NCI-H524 treated with DMSO at 0.1 percent for 48 hours (cell line): ENCODE measurements around the gene TMEM239.
"Not testable (repeated sequence)": the region's sequence is repeated elsewhere in the genome, so short reads cannot be mapped to it uniquely, and the experiment has no call there.

Experiments
- DNase-seq: peaks from one replicate; lab custom pipeline; 2025; lab: John Stamatoyannopoulos, UW

Gene TMEM239

GRCh38 chr20:2816030-2816582 lies at the start of gene TMEM239:
Gene TMEM239 (plus strand): TSS chr20:2816364. CDS start chr20:2816555, 191 bp downstream.
- DNase-seq: no peak

GRCh38 chr20:2767768-2768631 lies 48.2 kb upstream of the TMEM239 start:
- DNase-seq: no peak

GRCh38 chr20:2768632-2769015 lies 47.5 kb upstream of the TMEM239 start:
- DNase-seq: no peak

- not testable (repeated sequence) for DNase-seq
Observed at GRCh38 chr20:2770091-2770490, 46.1 kb upstream of the TMEM239 start.

- no peak for DNase-seq
Observed at GRCh38 chr20:2771631-2772080, 44.5 kb upstream of the TMEM239 start.

GRCh38 chr20:2773812-2774211 lies 42.4 kb upstream of the TMEM239 start:
- DNase-seq: no peak

- DNase-seq: no peak
Observed at GRCh38 chr20:2775139-2775538, 41.0 kb upstream of the TMEM239 start.

GRCh38 chr20:2778602-2779321 lies 37.4 kb upstream of the TMEM239 start:
- no peak for DNase-seq

GRCh38 chr20:2780948-2781347 lies 35.2 kb upstream of the TMEM239 start:
- no peak for DNase-seq

GRCh38 chr20:2783908-2784566 lies 32.1 kb upstream of the TMEM239 start:
- DNase-seq: no peak

- DNase-seq: no peak
Observed at GRCh38 chr20:2793471-2793870, 22.7 kb upstream of the TMEM239 start.

- DNase-seq: no peak
Observed at GRCh38 chr20:2794202-2794748, 21.9 kb upstream of the TMEM239 start.

- DNase-seq: no peak
Observed at GRCh38 chr20:2794866-2795447, 21.2 kb upstream of the TMEM239 start.

GRCh38 chr20:2795451-2795850 lies 20.7 kb upstream of the TMEM239 start:
- no peak for DNase-seq

- DNase-seq: no peak
Observed at GRCh38 chr20:2796011-2796660, 20.0 kb upstream of the TMEM239 start.

GRCh38 chr20:2797136-2797983 lies 18.8 kb upstream of the TMEM239 start:
- no peak for DNase-seq

GRCh38 chr20:2798095-2798805 lies 17.9 kb upstream of the TMEM239 start:
- DNase-seq: no peak

- no peak for DNase-seq
Observed at GRCh38 chr20:2798814-2799213, 17.4 kb upstream of the TMEM239 start.

- no peak for DNase-seq
Observed at GRCh38 chr20:2799271-2799670, 16.9 kb upstream of the TMEM239 start.
